Small intestine (tissue), 7 donors: ENCODE measurements around the gene SERPINE1. TPM values are rescaled to one million over a fixed set of nuclear protein-coding genes. Genes with fewer than 3 reads are reported as not detected.

Experiments used
- DNase-seq, 2 donors: peaks; one replicate each; pipeline versions ENCODE4 v3.0.0 to v3.0.0-alpha.2; 2013
- FAIRE-seq: peaks from 2 replicates; lab custom pipeline; 2012; peaks lifted over from hg19 to GRCh38; lab: Jason Lieb, UNC
- H3K27ac ChIP-seq, 3 donors: one replicate each; pipeline ENCODE4 v1.5.1; 2013; ENCODE audit warnings: low read length in 2 of 3, mild to moderate bottlenecking in 2 of 3, control low read depth in 1 of 3, inconsistent platforms in 1 of 3, low read depth in 1 of 3, moderate library complexity in 1 of 3
- H3K27me3 ChIP-seq, 3 donors: one replicate each; pipeline ENCODE4 v1.6.1; 2013; ENCODE audit warnings: low read length in 3 of 3, inconsistent platforms in 1 of 3; ENCODE audit not compliant: control insufficient read depth in 3 of 3, insufficient read depth in 3 of 3
- H3K36me3 ChIP-seq, 3 donors: one replicate each; pipeline ENCODE4 v1.6.1; 2013; ENCODE audit warnings: low read length in 3 of 3, inconsistent platforms in 1 of 3, low read depth in 1 of 3, mild to moderate bottlenecking in 1 of 3, moderate library complexity in 1 of 3; ENCODE audit not compliant: control insufficient read depth in 3 of 3, insufficient read depth in 2 of 3
- H3K4me1 ChIP-seq, 3 donors: one replicate each; pipeline ENCODE4 v1.6.1; 2013; ENCODE audit warnings: low read length in 2 of 3, inconsistent platforms in 1 of 3, low read depth in 1 of 3, mild to moderate bottlenecking in 1 of 3, moderate library complexity in 1 of 3; ENCODE audit not compliant: control insufficient read depth in 3 of 3, insufficient read depth in 2 of 3
- H3K4me3 ChIP-seq, 3 donors: one replicate each; pipeline ENCODE4 v1.5.1; 2013; ENCODE audit warnings: low read length in 3 of 3, control low read depth in 1 of 3, inconsistent platforms in 1 of 3, low read depth in 1 of 3, mild to moderate bottlenecking in 1 of 3, moderate library complexity in 1 of 3
- H3K9me3 ChIP-seq, 2 donors: one replicate each; pipeline ENCODE4 v1.6.1; 2013; ENCODE audit warnings: low read depth in 1 of 2, low read length in 1 of 2; ENCODE audit not compliant: control insufficient read depth in 2 of 2, insufficient read depth in 1 of 2
- WGBS, 3 donors: extraction: QIAGEN DNeasy Blood & Tissue Kit; methylation state at CpG; one replicate each; pipeline ENCODE4 v1.1.7; 2013; 5-methylcytosine and 5-hydroxymethylcytosine counted together
- polyA plus RNA-seq, 4 donors: library from polyadenylated mRNA; stranded (reverse) in 3 of 4; unstranded in 1 of 4; fragments of 200-250 nt in 3 of 4; fragments of 120-200 nt in 1 of 4; gene quantifications; one replicate each; pipeline versions ENCODE4 v1.2.1 to v1.2.3, GENCODE V29; 2013
- donor health status: healthy with polysubstance abuse.
- donor health status: control.
- donor health status: control.
- donor health status: Bipolar disorder and iron deficiency.
- donor health status: healthy.

The SERPINE1 gene
- polyA plus RNA-seq, 4 donors: 0.80 to 35.4 (median 2.7) TPM

DNA sequence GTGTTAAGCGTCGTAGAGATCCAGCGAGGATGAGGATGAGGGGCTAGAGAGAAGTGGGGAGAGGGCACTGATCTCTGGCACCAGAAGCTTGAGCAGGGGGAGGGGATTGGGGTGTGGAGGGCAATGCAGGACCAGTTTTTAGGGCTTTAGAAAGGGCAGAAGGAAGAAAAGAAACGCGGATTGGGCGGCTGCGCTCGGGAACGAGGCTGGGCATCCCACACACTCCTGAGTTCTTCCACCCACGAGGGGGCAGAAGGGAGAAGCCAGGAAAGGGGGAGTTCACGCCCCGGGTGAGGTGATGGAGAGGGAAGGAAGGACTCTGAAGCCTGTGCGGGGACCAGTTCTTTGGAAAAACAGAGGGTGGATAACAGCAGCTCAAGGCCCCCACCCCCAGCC is 44.5 kb downstream of the SERPINE1 start:
- no peak overlapping the region for H3K27ac ChIP-seq
- no peak overlapping the region for H3K4me3 ChIP-seq
- DNase-seq (no peak), FAIRE-seq (no peak)
- peaks cover 0 to 26% (median 4%) of the 10 kb centered on the region in 3 donors for H3K4me1 ChIP-seq
- 0 to 4% (median 2%) methylated on average over 10 to 13 of the region's 13 CpGs for WGBS, 3 donors
- H3K36me3 ChIP-seq: no peaks in the 10 kb centered on the region
- peaks cover 0 to 2% of the 10 kb centered on the region in 2 donors for H3K9me3 ChIP-seq
- peaks cover 11 to 100% (median 69%) of the 10 kb centered on the region in 3 donors for H3K27me3 ChIP-seq

DNA sequence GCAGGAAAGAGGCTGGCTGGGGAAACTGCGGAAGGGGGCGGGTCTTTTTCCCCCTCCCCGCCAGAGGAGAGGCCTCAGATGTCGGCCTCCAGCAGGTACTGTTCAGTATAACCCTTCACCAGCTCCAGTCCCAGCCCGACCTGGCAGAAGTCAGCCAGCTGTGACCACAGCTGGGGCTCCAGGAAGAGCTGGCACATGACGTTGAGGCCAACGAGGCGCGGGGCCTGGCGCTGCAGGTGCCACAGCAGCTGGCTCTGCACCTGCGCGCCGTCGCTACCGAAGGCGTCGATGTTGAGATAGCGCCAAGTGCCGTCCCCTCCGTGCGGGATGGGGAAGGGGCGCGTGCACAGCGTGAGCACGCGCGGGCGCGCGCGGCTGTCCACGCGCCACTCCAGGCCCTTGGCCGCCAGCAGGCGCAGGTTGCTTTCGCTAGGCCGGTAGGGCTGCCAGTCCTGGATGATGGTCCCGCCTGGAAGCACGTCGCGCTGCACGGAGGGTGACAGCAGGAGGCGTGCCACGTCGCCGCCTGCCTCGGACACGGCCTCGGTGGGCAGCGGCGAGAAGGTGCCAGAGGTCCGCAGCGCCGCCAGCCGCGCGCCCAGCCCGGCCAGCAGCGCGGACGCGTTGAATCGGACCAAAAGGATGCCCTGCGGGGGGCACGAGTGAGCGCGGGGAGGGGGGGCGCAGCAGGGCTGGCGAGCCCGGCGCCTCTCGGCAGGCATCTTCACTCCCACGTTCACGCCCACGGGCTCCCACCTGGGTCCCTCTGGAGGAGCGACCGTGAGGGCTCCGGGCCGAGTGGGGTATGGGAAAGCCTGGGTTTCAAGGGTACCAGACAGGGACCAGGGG is 45.3 kb downstream of the SERPINE1 start:
- no peak for FAIRE-seq
- Histone ChIP-seq H3K4me3 (peak overlapping the region in 1 of 3 donors; percentile 9), H3K9me3 (peaks cover 0 to 2% of the 10 kb centered on the region in 2 donors), H3K27me3 (peaks cover 11 to 100% (median 68%) of the 10 kb centered on the region in 3 donors), H3K4me1 (peaks cover 0 to 26% (median 4%) of the 10 kb centered on the region in 3 donors), H3K36me3 (no peaks in the 10 kb centered on the region), H3K27ac (no peak overlapping the region)
- 2 to 3% (median 3%) methylated on average over 57 to 79 of the region's 79 CpGs for WGBS, 3 donors
- peak in 1 of 2 donors; percentile 53 for DNase-seq

DNA sequence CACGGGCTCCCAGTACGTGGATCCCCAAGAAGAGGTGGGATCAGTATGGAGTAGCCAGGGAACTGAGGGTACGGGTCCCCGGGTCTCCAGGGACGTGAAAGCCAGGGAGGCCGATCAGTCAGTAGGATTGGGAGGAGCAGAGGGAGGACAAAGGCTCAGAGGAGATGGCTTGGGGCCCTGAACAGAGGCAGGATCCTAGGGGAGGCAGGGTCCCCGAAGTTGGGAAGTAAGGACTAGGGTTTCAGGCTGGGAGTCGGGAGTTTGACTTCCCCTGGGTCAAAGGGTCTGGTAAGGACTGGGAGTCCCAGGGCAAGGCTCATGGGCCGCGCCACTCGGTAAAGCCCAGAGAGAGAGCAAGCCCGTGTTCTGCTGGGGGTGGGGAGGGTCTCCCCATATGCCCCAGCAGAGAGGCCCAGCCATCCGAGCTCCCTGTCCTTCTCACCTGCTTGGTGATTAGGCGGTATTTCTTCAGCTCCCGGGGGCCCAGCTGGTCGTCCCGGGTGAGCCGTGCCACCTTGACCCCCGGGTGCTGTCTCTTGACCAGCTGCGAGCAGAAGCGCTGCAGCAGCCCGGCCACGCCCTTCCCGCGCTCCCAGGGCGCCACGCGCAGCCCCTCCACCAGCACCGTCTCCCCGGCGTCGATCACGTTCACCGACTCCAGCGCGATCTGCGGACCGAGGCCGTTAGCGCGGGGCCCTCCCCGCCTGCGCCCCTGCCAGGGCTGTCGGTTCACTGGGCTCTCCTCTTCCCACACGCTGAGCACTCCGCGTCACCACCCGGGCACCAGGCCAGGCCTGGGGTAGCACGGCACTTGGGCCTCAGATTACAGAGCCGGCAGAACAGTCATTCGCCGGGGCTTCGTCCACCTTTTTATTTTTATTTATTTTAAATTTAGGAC is 46.2 kb downstream of the SERPINE1 start:
- H3K4me3 ChIP-seq: no peak overlapping the region
- peak; percentile 43 to 70 for DNase-seq
- FAIRE-seq: no peak
- peaks cover 0 to 26% (median 4%) of the 10 kb centered on the region in 3 donors for H3K4me1 ChIP-seq
- peaks cover 0 to 2% of the 10 kb centered on the region in 2 donors for H3K9me3 ChIP-seq
- H3K27ac ChIP-seq: no peak overlapping the region
- peaks cover 11 to 100% (median 64%) of the 10 kb centered on the region in 3 donors for H3K27me3 ChIP-seq
- no peaks in the 10 kb centered on the region for H3K36me3 ChIP-seq
- 1 to 4% (median 3%) methylated on average over 35 to 53 of the region's 53 CpGs for WGBS, 3 donors

DNA sequence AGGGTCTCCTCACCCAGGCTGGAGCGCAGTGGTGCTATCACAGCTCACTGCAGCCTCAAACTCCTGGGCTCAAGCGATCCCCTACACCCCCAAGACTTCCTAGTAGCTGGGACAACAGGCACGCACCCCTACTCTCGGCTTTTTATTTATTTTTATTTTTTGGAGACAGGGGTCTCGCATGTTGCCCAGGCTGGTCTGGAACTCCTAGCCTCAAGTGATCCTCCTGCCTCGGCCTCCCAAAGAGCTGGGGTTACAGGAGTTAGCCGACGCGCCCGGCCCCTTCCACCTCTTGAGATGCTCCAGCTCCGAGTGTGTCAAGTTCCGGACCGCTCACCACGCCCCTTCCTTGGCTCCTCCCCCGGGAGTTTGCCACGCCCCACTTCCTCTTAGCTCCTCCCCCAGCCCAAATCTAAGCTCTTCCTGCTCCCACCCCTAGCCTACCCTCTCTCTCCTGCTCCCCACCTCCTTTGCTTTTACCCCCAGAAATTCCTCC is 46.9 kb downstream of the SERPINE1 start:
- 2 to 5% (median 4%) methylated on average over 16 of the region's 16 CpGs for WGBS, 3 donors
- peaks cover 11 to 100% (median 65%) of the 10 kb centered on the region in 3 donors for H3K27me3 ChIP-seq
- no peaks in the 10 kb centered on the region for H3K36me3 ChIP-seq
- peaks cover 0 to 2% of the 10 kb centered on the region in 2 donors for H3K9me3 ChIP-seq
- FAIRE-seq (no peak), DNase-seq (peak in 1 of 2 donors; percentile 58)
- H3K4me1 ChIP-seq: peaks cover 0 to 26% (median 4%) of the 10 kb centered on the region in 3 donors
- no peak overlapping the region for H3K27ac ChIP-seq
- H3K4me3 ChIP-seq: no peak overlapping the region

DNA sequence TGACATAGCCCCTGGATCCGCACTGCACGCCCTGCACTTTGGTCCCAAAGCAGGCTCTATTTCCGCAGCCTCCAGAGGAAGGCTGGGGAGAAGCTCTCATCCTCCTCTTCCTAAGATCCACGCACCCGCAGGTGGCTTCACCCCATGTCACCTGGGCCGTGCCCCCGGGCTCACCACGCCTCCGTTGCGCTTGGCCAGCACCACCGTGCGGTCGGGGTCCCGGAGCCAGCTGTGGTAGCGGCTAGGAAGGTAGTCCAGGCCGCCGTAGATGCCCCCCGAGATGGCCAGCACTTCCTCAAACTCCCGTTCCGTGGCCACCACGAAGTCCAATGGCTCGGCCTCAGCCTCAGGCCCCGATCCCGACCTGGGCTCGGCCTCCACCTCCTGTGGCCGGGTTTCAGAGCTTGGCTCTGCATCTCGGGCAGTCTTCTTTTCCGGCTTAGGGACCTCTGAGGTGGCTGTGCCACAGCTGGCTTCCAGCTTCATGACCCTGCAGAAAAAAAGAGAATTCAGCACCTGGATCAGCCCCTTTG is 47.5 kb downstream of the SERPINE1 start:
- Histone ChIP-seq H3K4me1 (peaks cover 0 to 25% (median 4%) of the 10 kb centered on the region in 3 donors), H3K9me3 (peaks cover 0 to 2% of the 10 kb centered on the region in 2 donors), H3K27me3 (peaks cover 11 to 99% (median 63%) of the 10 kb centered on the region in 3 donors), H3K36me3 (no peaks in the 10 kb centered on the region), H3K4me3 (no peak overlapping the region), H3K27ac (no peak overlapping the region)
- no peak for FAIRE-seq
- no peak for DNase-seq
- WGBS, 3 donors: 6 to 20% (median 16%) methylated on average over 27 to 28 of the region's 28 CpGs

DNA sequence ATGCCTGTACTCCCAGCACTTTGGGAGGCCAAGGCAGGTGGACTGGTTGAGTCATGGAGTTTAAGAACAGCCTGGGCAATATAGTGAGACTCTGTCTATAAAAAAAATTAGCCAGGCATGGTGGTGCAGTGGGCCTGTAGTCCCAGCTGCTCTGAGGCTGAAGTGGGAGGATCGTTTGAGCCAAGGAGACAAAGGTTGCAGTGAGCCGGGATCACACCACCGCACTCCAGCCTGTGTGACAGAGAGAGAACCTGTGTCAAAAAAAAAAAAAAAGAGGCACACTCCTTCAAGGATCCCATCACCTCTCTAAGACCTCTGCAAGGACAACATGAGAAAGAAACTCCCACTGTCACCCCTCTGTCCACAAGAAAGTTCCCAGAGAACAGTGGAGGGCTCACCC is 48.8 kb downstream of the SERPINE1 start:
- peak in 1 of 2 donors; percentile 51 for DNase-seq
- WGBS, 3 donors: 3 to 12% (median 10%) methylated on average over 3 of the region's 3 CpGs
- Histone ChIP-seq H3K4me1 (peaks cover 3 to 22% (median 4%) of the 10 kb centered on the region in 3 donors), H3K27me3 (peaks cover 17 to 99% (median 61%) of the 10 kb centered on the region in 3 donors), H3K9me3 (peaks cover 0 to 2% of the 10 kb centered on the region in 2 donors), H3K27ac (no peak overlapping the region), H3K4me3 (no peak overlapping the region), H3K36me3 (no peaks in the 10 kb centered on the region)
- FAIRE-seq: no peak

DNA sequence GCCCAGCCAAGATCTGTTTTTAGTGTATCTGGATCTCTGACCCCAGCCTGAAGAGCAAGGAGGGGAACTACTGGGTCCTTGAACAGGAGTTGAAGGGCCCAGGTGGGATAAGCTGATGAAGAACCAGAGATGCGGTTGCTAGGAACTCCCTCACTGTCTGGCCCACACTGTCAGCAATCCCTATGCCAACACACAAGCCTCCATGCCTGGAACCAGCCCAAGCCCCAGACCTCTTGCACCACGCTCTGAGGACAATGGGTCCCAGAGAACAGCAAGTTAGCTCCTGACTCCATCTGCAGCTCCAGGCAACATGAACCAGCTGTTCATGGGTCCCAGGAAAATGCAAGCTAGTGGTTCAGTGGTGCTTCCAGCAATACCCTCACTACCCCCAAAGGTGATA is 50.7 kb downstream of the SERPINE1 start:
- Histone ChIP-seq H3K4me1 (peaks cover 3 to 15% (median 4%) of the 10 kb centered on the region in 3 donors), H3K27ac (no peak overlapping the region), H3K9me3 (peaks cover 0 to 2% of the 10 kb centered on the region in 2 donors), H3K27me3 (peaks cover 10 to 94% (median 49%) of the 10 kb centered on the region in 3 donors), H3K4me3 (no peak overlapping the region), H3K36me3 (no peaks in the 10 kb centered on the region)
- 71 to 96% (median 89%) methylated on average over 2 of the region's 2 CpGs for WGBS, 3 donors
- DNase-seq (no peak), FAIRE-seq (no peak)
